Measurements from ENCODE around the gene PLS1. TPM values are rescaled to one million over a fixed set of nuclear protein-coding genes. Genes with fewer than 3 reads are reported as not detected.
"Not testable (repeated sequence)": the region's sequence is repeated elsewhere in the genome, so short reads cannot be mapped to it uniquely, and the experiment has no call there.

Gene PLS1
- total RNA-seq, 1 donor from 2014 or later: 21.8 TPM

DNA sequence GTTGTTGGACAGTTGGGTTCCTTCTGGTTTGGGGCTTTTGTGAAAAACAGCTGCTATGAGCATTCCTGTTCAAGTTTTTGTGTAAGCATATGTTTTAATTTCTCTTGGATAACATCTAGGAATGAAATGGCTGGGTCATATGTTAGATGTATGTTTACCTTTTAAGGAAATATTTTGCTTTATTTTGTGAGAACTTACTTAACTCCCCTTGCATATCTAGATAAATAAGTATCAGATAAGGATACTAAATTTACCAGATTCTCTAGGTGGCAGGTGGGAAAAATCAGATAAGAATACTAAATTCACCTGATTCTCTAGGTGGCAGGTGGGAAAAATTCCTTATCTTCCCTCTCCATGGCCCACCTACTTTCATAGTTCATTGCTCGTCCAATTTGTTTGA, 1.1 kb upstream of the PLS1 start:
- TF ChIP-seq, protein P1, sequence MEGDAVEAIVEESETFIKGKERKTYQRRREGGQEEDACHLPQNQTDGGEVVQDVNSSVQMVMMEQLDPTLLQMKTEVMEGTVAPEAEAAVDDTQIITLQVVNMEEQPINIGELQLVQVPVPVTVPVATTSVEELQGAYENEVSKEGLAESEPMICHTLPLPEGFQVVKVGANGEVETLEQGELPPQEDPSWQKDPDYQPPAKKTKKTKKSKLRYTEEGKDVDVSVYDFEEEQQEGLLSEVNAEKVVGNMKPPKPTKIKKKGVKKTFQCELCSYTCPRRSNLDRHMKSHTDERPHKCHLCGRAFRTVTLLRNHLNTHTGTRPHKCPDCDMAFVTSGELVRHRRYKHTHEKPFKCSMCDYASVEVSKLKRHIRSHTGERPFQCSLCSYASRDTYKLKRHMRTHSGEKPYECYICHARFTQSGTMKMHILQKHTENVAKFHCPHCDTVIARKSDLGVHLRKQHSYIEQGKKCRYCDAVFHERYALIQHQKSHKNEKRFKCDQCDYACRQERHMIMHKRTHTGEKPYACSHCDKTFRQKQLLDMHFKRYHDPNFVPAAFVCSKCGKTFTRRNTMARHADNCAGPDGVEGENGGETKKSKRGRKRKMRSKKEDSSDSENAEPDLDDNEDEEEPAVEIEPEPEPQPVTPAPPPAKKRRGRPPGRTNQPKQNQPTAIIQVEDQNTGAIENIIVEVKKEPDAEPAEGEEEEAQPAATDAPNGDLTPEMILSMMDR (IDR thresholded peaks at IDR 0.05; ENCODE audit: insufficient read depth, low read length, poor library complexity, severe bottlenecking): no peak
- H3K36me3 ChIP-seq (ENCODE audit: control insufficient read depth, insufficient read depth, low read length): no peaks in the 10 kb centered on the region
- H3K4me3 ChIP-seq (ENCODE audit: low read depth, low read length): peak overlapping the region; percentile 89

DNA sequence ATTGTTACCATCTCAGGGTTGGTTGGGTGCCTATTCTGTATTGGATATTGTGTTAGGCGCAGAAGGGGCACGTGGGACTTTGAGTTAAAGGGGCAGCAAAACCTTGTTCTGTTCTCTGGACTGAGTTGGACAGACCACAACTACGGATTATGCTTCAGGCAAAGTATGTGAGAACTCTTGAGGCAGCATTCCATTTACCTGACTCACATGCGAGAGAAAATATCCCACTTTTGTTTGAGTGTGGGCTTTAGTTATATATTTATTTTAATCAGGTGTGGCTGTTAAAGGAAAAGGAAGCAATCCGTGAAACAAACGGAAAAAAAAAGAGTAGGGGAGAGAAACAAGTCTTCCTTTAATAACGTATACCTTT, 627 bp upstream of the PLS1 start:
- H3K27me3 ChIP-seq (ENCODE audit: control insufficient read depth, insufficient read depth, low read length): no peaks in the 10 kb centered on the region
- peak; percentile 92 for DNase-seq (ENCODE audit: low read depth)
- H3K36me3 ChIP-seq (ENCODE audit: control insufficient read depth, insufficient read depth, low read length): no peaks in the 10 kb centered on the region
- peak overlapping the region; percentile 89 for H3K4me3 ChIP-seq (ENCODE audit: low read depth, low read length)
- TF ChIP-seq, protein P1 (IDR thresholded peaks at IDR 0.05; ENCODE audit: insufficient read depth, low read length, poor library complexity, severe bottlenecking): no peak

More for the DNA sequence above, 1.1 kb upstream of the PLS1 start:
- no peak for DNase-seq (ENCODE audit: low read depth)
- H3K27me3 ChIP-seq (ENCODE audit: control insufficient read depth, insufficient read depth, low read length): no peaks in the 10 kb centered on the region

DNA sequence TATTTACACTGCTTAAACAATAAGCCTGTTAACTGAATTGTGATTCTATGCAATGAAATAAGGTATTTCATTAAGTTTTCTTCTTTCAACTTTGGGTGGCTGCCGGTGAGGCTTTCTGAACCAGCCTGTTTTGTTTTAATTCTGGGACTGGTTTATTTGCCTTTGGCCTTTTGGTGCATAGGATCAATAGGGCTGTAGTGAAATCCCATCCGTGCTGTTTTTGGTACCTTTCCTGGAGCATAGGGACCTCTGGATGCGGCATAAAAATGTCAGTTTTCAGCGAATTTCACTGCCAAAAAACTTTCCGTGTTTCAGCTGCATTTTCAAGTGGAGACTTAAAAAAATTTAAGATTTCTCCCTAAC, 514 bp downstream of the PLS1 start:
- TF ChIP-seq, protein P1 (IDR thresholded peaks at IDR 0.05; ENCODE audit: insufficient read depth, low read length, poor library complexity, severe bottlenecking): no peak
- Histone ChIP-seq H3K27me3 (ENCODE audit: control insufficient read depth, insufficient read depth, low read length) (no peaks in the 10 kb centered on the region), H3K36me3 (ENCODE audit: control insufficient read depth, insufficient read depth, low read length) (no peaks in the 10 kb centered on the region), H3K4me3 (ENCODE audit: low read depth, low read length) (peak overlapping the region; percentile 89)
- DNase-seq (ENCODE audit: low read depth): no peak

DNA sequence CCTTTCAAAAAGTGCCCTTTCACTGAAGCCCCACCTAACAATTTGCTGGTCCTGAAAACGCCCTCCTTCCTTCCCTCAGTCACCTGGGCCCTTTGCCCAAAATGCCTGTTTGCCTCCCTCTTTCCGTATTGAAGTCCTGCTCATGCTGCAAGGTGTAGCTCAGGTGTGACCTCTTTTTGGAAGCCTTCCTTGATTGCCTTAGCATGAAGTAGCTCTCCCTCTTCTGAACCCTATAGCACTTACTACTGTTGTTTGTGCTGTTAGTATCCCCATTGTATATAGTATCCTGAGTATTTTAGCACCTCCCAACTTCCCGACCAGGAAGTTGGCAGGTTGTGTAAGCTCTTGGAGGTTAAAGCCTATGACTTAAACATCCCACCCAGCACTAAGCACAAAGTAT, 1.7 kb downstream of the PLS1 start:
- no peaks in the 10 kb centered on the region for H3K27me3 ChIP-seq (ENCODE audit: control insufficient read depth, insufficient read depth, low read length)
- no peak for DNase-seq (ENCODE audit: low read depth)
- TF ChIP-seq, protein P1 (IDR thresholded peaks at IDR 0.05; ENCODE audit: insufficient read depth, low read length, poor library complexity, severe bottlenecking): no peak
- H3K36me3 ChIP-seq (ENCODE audit: control insufficient read depth, insufficient read depth, low read length): no peaks in the 10 kb centered on the region
- H3K4me3 ChIP-seq (ENCODE audit: low read depth, low read length): no peak overlapping the region

DNA sequence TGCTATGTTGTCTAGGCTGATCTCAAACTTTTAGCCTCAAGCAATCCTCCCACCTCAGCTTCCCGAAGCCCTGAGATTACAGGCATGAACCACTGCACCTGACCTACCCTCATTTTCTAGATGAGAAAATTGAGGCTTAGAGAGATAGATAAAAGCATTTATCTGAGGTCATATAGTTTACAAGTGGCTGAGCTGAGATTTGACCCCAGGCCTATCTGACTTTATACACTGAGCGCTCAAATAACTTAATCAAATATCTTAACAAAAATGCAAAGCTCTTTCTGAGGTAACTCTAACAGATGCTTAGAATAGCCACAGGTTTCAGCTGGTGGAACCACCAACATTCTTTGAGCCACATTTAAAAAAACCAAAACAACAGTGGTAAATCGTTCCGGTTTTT, 5.5 kb downstream of the PLS1 start:
- Histone ChIP-seq H3K4me3 (ENCODE audit: low read depth, low read length) (no peak overlapping the region), H3K36me3 (ENCODE audit: control insufficient read depth, insufficient read depth, low read length) (no peaks in the 10 kb centered on the region), H3K27me3 (ENCODE audit: control insufficient read depth, insufficient read depth, low read length) (no peaks in the 10 kb centered on the region)
- no peak for DNase-seq (ENCODE audit: low read depth)
- TF ChIP-seq, protein P1 (IDR thresholded peaks at IDR 0.05; ENCODE audit: insufficient read depth, low read length, poor library complexity, severe bottlenecking): no peak

DNA sequence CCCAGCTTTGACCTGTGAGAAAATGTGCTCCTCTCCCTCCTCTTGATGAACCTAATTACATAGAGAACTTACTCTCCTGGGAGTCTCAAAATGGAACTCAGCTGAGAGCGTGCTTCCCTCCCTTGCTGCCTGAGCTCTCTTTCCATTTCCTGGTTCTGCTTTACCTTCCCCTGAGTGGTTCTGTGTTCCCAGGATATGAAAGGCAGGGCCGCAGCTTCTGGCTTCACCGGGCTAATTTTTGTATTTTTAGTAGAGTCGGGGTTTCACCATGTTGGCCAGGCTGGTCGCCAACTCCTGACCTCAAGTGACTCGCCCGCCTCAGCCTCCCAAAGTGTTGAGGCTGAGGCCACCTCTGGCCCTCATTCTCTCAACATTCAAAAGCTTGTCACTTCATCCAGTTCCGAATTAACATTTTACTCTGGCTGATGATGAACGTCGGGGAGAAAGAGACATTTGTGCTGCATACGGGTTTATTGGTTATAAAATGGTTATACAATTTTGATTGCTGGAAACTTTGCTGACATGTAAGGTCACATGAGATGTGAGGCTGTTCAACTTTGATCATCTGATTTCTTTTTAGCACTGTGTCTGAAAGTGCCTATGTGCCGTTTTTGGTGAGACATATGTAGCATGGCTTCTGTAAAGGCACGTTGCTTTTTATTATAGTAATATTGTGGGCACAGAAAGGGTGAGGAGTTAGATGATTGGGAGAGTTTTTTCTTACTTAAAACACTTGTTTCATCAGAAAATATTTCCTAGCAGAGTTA, 6.6 kb downstream of the PLS1 start:
- DNase-seq (ENCODE audit: low read depth): no peak
- H3K27me3 ChIP-seq (ENCODE audit: control insufficient read depth, insufficient read depth, low read length): no peaks in the 10 kb centered on the region
- H3K36me3 ChIP-seq (ENCODE audit: control insufficient read depth, insufficient read depth, low read length): no peaks in the 10 kb centered on the region
- TF ChIP-seq, protein P1 (IDR thresholded peaks at IDR 0.05; ENCODE audit: insufficient read depth, low read length, poor library complexity, severe bottlenecking): no peak
- no peak overlapping the region for H3K4me3 ChIP-seq (ENCODE audit: low read depth, low read length)

DNA sequence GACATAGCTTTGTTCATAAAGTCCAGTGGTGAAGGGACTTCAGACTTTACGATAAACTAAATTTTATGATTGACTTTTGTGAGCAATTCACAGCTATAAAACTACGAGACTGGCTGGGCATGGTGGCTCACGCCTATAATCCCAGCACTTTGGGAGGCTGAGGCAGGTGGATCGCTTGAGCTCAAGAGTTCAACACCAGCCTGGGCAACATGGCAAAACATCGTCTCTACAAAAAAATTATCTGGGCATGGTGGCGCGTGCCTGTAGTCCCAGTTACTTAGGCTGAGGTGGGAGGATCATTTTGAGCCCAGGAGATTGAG, 7.2 kb downstream of the PLS1 start:
- not testable (repeated sequence) for H3K27me3 ChIP-seq (ENCODE audit: control insufficient read depth, insufficient read depth, low read length); H3K4me3 ChIP-seq (ENCODE audit: low read depth, low read length)

More for the DNA sequence above, 7.2 kb downstream of the PLS1 start:
- H3K36me3 ChIP-seq (ENCODE audit: control insufficient read depth, insufficient read depth, low read length); DNase-seq (ENCODE audit: low read depth): not testable (repeated sequence)

Data from kidney epithelial cell (primary cell).